Endothelial cell (in vitro differentiated cells): ENCODE measurements around the gene PLEKHG7. TPM values are rescaled to one million over a fixed set of nuclear protein-coding genes. Genes with fewer than 3 reads are reported as not detected.

Experiments
- DNase-seq: peaks from one replicate; pipeline ENCODE4 v3.0.0; 2021; ENCODE audit warnings: low spot score
- H3K27ac Mint-ChIP-seq: one replicate; pipeline ENCODE4 v1.8.0; 2021; ENCODE audit warnings: mixed read lengths, inconsistent platforms; ENCODE audit not compliant: unreplicated experiment
- H3K27me3 Mint-ChIP-seq: one replicate; pipeline ENCODE4 v1.8.0; 2021; ENCODE audit warnings: mild to moderate bottlenecking, moderate library complexity, mixed read lengths, inconsistent platforms; ENCODE audit not compliant: unreplicated experiment
- H3K36me3 Mint-ChIP-seq: one replicate; pipeline ENCODE4 v1.8.0; 2021; ENCODE audit warnings: mild to moderate bottlenecking, low read depth, mixed read lengths, inconsistent platforms; ENCODE audit not compliant: unreplicated experiment
- H3K4me1 Mint-ChIP-seq: one replicate; pipeline ENCODE4 v1.8.0; 2021; ENCODE audit warnings: mild to moderate bottlenecking, mixed read lengths, inconsistent platforms; ENCODE audit not compliant: unreplicated experiment
- H3K4me3 Mint-ChIP-seq: one replicate; pipeline ENCODE4 v1.8.0; 2021; ENCODE audit warnings: mild to moderate bottlenecking, mixed read lengths, inconsistent platforms; ENCODE audit not compliant: unreplicated experiment
- H3K9me3 Mint-ChIP-seq: one replicate; pipeline ENCODE4 v1.8.0; 2021; ENCODE audit warnings: mixed read lengths, inconsistent platforms; ENCODE audit not compliant: unreplicated experiment
- CTCF ChIP-seq: fragments of 200-600 bp; sonication (generic); IDR thresholded peaks from one replicate; pipeline ENCODE4 v1.5.0; 2021; ENCODE audit warnings: antibody characterized with exemption; ENCODE audit not compliant: unreplicated experiment
- total RNA-seq: library from RNA; stranded (reverse); fragmentation: NEBNext Ultra II Directional; extraction: Animal tissue kit (Norgen Biotek cat#: 25700); gene quantifications from one replicate; pipeline ENCODE4 v1.2.1, GENCODE V29; 2021; ENCODE audit not compliant: unreplicated experiment

The PLEKHG7 gene
- total RNA-seq, 1 donor from 2014 or later, result not detected

- H3K9me3 Mint-ChIP-seq, result no peaks in the 10 kb centered on the region
- H3K36me3 Mint-ChIP-seq, result no peaks in the 10 kb centered on the region
- TF ChIP-seq CTCF, result no peak
- no peak overlapping the region for H3K4me3 Mint-ChIP-seq
- H3K4me1 Mint-ChIP-seq, result no peaks in the 10 kb centered on the region
- H3K27ac Mint-ChIP-seq, result no peak overlapping the region
- no peaks in the 10 kb centered on the region for H3K27me3 Mint-ChIP-seq
- DNase-seq, result no peak
These were observed 27.1 kb downstream of the PLEKHG7 start for GRCh38 chr12:92729773-92730305.

GRCh38 chr12:92730758-92731157 lies 28.0 kb downstream of the PLEKHG7 start:
- H3K27me3 Mint-ChIP-seq, result no peaks in the 10 kb centered on the region
- no peak overlapping the region for H3K27ac Mint-ChIP-seq
- H3K4me3 Mint-ChIP-seq, result no peak overlapping the region
- no peaks in the 10 kb centered on the region for H3K4me1 Mint-ChIP-seq
- no peaks in the 10 kb centered on the region for H3K36me3 Mint-ChIP-seq
- H3K9me3 Mint-ChIP-seq, result no peaks in the 10 kb centered on the region
- DNase-seq, result no peak
- TF ChIP-seq CTCF, result no peak

DNA sequence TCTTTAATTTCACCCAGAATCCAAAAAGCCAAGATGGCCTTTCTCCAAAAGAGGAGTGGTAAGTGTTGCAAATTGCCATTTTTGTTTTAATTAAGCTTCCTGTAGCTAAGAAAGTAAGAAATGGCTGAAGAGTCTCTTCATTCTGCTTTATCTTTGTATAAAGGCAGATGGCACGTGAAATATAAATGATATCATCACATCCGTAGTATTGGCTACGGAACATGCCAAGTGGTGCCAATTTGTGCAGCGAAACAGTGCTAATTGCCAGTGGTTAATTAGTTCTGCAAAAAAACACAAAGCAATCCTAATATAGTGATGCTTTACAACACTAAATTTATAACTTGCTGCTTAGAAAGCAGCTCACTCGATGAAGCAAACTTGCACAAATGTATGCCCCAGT lies 29.4 kb downstream of the PLEKHG7 start:
- no peak overlapping the region for H3K4me3 Mint-ChIP-seq
- no peaks in the 10 kb centered on the region for H3K9me3 Mint-ChIP-seq
- no peaks in the 10 kb centered on the region for H3K4me1 Mint-ChIP-seq
- peaks cover 1% of the 10 kb centered on the region for H3K27me3 Mint-ChIP-seq
- no peak overlapping the region for H3K27ac Mint-ChIP-seq
- DNase-seq, result no peak
- H3K36me3 Mint-ChIP-seq, result no peaks in the 10 kb centered on the region
- TF ChIP-seq CTCF, result no peak

DNA sequence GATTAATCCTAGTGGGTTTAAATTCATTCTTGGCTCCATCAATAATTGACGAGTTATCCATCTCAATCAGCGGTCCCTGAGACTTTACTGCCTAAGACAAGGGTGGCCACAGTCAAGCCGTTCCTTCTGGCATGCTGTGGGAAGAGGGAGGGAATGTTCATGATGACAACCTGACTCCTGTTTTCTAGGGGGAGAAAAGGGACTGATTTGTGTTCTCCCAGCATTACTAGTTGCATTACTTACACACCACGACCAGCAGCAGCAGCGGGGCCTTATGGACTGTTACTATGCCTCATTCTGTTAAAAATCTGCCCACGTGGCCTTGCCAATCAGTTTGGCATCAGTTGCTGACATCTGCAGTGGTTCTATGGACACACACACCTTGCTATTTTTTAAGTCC lies 29.9 kb downstream of the PLEKHG7 start:
- Mint-ChIP-seq H3K27me3 (peaks cover 1% of the 10 kb centered on the region), H3K4me1 (no peaks in the 10 kb centered on the region), H3K4me3 (no peak overlapping the region), H3K9me3 (no peaks in the 10 kb centered on the region), H3K36me3 (no peaks in the 10 kb centered on the region), H3K27ac (no peak overlapping the region)
- TF ChIP-seq CTCF, result no peak
- DNase-seq, result no peak

GRCh38 chr12:92733181-92733580 lies 30.4 kb downstream of the PLEKHG7 start:
- TF ChIP-seq CTCF, result no peak
- Mint-ChIP-seq H3K27me3 (peaks cover 1% of the 10 kb centered on the region), H3K4me3 (no peak overlapping the region), H3K27ac (no peak overlapping the region), H3K4me1 (peaks cover 3% of the 10 kb centered on the region), H3K36me3 (no peaks in the 10 kb centered on the region), H3K9me3 (no peaks in the 10 kb centered on the region)
- DNase-seq, result no peak
